Stimulated activated naive CD4-positive, alpha-beta T cell (primary cell): ENCODE data around the gene FLT3.

Source experiments
- DNase-seq, 6 experiments: peaks; one replicate each; lab custom pipeline; 2025; lab: John Stamatoyannopoulos, UW

Gene FLT3

DNA sequence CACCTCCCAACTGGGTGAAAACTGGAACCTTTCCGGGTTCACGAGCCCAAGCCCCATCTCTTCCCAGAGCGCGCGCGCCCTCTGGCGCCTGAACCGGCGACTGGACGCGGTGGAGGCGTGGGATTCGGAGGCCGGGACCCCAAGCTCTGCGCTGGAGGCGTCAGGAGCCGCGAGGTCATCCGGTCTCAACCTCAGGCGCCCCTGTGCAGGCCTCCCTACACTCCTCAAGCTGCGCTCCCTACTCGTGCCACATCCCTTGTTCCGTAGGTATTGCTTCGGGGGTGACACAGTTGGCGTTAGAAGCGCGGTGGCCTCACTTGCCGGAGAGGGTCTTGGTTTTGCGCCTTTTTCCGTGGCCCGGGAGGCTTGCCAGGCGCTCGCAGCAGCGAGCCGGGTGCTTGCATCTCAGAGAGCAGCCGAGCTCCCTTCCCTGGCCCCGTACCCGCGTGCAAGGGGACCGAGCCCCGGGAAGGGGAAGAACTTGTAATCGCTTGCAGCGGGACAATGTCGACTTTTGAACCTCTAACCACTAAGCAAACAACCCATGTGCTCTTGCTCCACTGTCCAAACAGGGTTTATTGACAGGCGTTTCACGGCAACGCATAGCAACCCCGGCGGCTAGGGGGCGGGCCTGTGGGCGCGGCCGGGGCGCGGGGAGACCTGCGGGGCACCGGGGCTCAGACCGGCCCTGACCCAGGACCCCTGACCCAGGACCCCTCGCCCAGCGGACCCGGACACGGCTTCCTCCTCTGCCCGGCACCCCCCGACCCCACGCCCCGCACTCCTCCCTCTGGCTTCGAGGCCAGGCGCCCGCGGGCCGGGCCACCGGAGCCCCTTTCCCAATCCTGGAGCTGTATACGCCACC lies 139.8 kb downstream of the FLT3 start:
- peak in 1 of 6 experiments; percentile 26 for DNase-seq

- DNase-seq, result no peak
Observed at GRCh38 chr13:27959976-27960361, 140.4 kb downstream of the FLT3 start.

DNA sequence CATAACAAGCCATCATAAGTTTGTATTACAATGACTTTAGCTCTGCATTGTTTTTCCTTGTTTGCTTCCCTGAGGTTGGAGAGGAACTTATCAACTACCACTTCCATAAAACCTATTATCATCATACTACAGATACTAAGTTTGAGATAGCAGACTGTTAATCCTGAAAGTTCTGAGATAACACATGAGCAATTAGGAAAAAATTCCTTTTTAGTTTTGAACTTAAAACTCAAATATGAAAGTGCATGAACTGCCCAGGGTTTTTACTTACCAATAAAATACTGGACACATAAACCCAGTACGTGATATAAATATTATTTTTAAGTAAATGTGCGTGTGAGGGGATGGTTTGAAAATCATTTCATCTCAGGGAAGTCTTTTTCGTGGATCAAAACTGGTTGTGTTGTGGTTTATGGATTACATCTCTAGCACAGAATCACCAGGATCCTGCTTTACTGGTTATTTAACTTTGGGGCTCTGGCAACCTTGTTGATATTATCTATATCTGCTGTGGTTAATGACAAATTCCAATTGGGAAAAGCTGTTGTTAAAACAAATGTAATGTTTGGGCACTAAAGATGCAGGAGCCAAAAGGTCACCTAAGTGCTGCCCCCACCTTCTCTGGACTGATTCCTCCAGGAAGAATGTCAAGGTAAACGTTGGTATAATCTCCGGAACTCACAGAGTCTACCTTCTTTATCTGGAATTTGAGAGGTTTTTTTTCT lies 143.6 kb downstream of the FLT3 start:
- no peak for DNase-seq

- DNase-seq, result no peak
Observed at GRCh38 chr13:27955014-27955591, 145.3 kb downstream of the FLT3 start.

DNA sequence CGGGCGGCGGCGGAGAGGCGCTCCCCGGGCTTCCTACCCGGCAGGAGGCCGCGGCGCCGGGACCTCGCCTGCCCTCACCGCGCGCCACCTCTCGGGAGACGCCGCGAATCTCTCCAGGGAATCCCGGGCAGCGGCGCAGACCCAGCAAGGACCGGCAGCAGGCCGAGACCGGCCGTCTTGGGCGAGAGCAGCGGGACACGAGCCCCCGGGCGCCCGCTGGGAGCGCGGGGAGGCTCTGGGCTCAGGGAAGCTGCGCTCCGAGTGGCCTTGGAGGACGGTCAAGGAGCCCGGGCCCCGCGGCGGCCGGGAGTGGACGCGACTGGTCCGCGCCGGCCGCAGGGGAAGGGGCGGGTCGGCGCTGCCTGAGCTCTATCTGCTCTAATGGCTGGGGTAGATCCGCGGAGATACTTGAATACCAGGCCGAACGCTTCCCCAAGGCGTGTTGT lies 145.9 kb downstream of the FLT3 start:
- DNase-seq, result no peak

GRCh38 chr13:27953676-27954405 lies 146.5 kb downstream of the FLT3 start:
- peak in 5 of 6 experiments; percentile 11 to 55 (median 30) for DNase-seq
